HG02870 (cell line): ENCODE data around the gene CST5.
"Not testable (repeated sequence)": the region's sequence is repeated elsewhere in the genome, so short reads cannot be mapped to it uniquely, and the experiment has no call there.

Source experiments
- ATAC-seq: cut with Tn5 transposase; IDR thresholded peaks from one replicate; pipeline ENCODE4 v1.9.1; 2021; ENCODE audit warnings: mild to moderate bottlenecking, moderate library complexity; ENCODE audit not compliant: unreplicated experiment

CST5 gene

GRCh38 chr20:23879328-23879798, at the start of gene CST5:
CST5 (minus strand) TSS chr20:23879748; CDS start chr20:23879676, 72 bp downstream.
- ATAC-seq = no peak

GRCh38 chr20:23928788-23929187, 49.2 kb upstream of the CST5 start:
- no peak for ATAC-seq

- ATAC-seq = no peak
Observed at GRCh38 chr20:23928353-23928752, 48.8 kb upstream of the CST5 start.

- no peak for ATAC-seq
Observed at GRCh38 chr20:23926944-23927872, 47.7 kb upstream of the CST5 start.

DNA sequence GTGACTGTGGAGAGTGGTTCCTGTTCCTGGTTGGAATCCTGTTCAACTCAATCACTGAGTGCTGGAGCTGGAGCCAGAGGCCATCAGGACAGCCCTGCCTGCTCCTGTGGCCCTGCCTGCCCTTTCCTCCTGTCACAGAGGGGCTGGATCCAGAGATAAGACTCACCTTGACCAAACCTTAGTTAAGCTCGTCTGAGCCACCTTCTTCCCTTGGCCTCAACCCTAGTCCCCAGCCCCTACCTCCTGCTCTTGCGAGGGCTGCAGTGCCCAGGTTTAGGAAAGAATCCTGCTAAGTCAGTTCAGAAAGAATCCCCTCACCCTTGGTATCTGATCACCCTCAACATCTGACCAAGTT, 47.0 kb upstream of the CST5 start:
- ATAC-seq = no peak

- ATAC-seq = no peak
Observed at GRCh38 chr20:23925789-23926525, 46.4 kb upstream of the CST5 start.

DNA sequence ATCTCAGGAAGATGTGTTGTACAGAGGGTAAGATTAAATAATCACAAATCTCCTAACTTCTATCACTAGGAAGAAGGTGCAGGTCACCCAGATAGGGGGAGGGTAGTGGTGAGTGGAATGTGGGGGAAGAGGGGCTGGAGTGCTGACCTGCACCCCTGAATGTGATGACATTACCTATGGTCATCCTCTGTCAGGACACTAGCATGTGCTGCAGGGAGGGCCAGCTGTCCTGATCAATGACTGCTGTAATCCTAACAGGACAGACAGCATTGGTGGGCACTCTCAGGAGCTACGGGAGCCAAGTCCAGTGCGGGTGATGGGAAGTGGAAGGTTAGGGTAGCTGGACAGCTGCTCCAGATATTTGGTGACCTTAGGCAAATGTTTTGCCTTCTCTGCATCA, 45.2 kb upstream of the CST5 start:
- no peak for ATAC-seq

DNA sequence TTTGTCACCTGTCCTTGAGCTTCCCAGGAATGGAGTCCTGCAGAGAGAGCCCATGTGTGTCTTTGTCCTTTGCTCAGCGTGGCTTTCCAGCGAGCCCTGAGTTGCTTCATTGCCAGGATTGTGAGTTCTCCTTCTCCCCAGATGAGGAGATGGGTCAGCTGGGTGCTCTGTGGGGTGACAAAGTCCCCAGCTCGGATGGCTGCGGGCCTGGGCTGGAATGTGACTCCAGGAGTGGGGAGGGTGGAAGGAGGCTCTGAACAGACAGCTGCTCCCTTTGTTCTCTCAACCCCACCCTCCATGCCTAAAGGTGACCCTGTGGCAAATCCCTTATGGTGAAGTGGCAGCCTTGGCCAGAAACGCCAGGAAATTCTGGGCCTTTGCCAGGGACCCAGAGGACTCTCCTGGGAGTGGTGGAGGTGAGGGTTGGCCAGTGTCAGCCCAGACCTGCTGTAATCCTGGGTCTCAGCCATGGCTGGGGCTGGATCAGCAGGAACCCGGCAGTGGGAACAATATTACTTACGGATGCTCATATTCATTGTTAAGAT, 44.4 kb upstream of the CST5 start:
- ATAC-seq = no peak

- no peak for ATAC-seq
Observed at GRCh38 chr20:23923311-23923710, 43.8 kb upstream of the CST5 start.

GRCh38 chr20:23920408-23921325, 41.1 kb upstream of the CST5 start:
- no peak for ATAC-seq

DNA sequence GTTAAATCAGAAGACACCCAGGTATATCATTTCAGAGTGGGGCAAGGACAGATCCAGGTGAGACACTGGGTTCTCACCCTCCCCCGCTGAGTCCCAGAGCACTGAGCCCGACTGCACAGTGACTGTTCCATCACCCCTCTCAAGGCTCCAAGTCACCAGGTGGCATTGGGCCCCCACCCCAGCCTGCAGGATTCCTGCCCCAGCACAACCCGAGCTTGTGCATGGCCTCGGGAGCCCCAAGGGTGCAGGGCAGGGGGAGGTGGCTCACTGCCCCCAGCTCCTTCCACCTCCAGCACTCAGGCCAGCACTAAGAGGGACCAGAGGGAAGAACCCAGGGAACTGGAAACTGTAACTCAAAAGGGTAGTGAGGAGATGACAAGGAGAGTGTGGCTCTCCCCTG, 39.3 kb upstream of the CST5 start:
- no peak for ATAC-seq

DNA sequence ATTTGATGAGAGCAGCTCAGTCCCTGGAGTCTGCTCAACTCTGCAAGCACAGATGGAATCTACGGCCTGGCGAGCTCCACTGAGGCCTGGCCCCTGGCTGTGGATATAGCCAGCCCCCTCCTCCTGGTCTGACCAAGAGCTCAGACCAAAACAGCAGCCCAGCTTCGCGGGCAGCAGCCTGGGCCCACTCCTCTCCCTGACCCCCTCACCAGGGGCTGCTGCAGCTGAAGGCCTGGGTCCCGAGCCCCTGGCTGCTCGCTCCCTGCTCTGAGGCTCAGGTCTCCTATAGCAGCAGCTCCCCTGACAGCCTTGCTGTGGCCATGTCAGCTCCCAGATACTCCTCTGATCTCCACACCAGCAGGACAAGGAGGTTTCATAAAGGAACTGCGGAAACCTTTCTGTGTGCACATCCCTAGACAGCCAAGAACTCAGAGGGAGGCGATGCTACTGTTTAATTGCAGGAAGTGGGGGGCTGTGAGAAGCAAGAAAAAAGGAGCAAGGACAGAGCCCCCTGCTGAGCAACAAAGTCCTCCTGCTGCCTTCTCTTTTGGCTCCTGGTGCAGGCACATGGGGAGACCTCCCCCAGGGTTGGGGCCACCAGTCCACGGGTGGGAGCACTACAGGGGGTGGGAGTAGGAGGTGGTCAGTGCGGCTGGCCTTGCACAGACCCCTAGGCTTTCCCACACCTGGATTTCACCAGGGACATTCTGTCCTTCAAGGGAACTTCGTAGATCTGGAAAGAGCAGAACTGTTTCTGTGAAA, 38.7 kb upstream of the CST5 start:
- ATAC-seq = no peak

DNA sequence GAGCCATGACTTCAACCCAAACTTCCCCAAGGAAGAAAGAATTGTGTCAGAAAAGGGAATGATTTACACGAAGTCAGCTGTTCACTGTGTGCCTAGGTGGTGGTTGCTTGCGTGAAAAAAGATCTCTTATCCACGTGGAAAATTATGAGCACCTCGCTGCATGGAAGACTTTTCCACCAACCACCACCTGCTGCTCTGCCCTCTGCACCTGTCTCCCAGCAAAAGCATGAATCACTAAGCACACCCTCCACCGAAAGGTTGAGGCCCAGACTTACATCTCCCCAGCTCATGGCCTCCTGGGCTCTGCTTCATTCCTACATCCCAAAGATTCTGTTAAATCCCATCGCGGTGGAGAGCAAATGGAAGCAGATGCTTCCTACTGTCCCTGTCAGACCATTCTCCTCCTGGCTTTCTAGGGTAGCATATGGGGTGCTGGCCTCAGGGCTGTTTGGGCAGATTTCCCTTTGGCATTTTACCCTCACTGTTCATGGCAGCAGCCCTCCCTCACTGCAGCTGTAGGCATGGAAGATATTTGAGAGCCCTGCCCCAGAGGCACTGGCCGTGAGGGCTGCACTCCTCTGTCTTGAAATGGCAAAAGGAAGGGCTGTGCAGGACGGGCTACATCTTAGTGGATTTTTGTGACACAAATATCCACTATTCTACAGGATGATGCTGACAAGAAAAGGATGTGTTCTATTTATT, 37.6 kb upstream of the CST5 start:
- no peak for ATAC-seq

- ATAC-seq = no peak
Observed at GRCh38 chr20:23915844-23916243, 36.3 kb upstream of the CST5 start.

- not testable (repeated sequence) for ATAC-seq
Observed at GRCh38 chr20:23914469-23914868, 34.9 kb upstream of the CST5 start.

DNA sequence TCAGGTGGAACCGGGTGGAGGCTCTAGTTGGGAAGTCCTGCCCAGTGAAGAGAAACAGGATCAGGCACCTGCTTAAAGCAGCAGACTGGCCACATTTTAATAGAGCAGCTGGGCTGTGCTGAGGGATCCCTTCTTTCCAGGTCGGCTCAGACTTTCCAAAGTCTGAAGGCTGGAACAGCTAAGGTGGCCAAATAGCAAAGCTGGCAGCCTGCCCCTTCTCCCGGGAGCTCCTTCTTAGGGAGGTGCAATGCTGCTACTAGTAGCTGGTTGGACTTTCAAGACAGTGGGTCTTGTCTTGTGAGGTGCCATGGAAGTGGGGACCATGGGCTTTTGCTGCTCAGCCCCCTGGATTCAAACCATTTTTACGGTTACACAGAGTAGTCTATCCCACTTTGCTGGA, 30.7 kb upstream of the CST5 start:
- ATAC-seq = no peak

- no peak for ATAC-seq
Observed at GRCh38 chr20:23909390-23909789, 29.8 kb upstream of the CST5 start.

- ATAC-seq = no peak
Observed at GRCh38 chr20:23907579-23907978, 28.0 kb upstream of the CST5 start.

- ATAC-seq = not testable (repeated sequence)
Observed at GRCh38 chr20:23902396-23902795, 22.8 kb upstream of the CST5 start.
